C4-2B (cell line): ENCODE results near the gene PCNX1.

Experiments
- ZFX ChIP-seq: fragments of 450-650 bp; IDR thresholded peaks from 2 replicates; pipeline ENCODE4 v1.6.1; 2017
- TF ChIP-seq, protein P1 (sequence below): fragments of 450-650 bp; conservative IDR thresholded peaks from 2 replicates; pipeline ENCODE4 v1.5.1; 2017; ENCODE audit warnings: mild to moderate bottlenecking

DNA sequence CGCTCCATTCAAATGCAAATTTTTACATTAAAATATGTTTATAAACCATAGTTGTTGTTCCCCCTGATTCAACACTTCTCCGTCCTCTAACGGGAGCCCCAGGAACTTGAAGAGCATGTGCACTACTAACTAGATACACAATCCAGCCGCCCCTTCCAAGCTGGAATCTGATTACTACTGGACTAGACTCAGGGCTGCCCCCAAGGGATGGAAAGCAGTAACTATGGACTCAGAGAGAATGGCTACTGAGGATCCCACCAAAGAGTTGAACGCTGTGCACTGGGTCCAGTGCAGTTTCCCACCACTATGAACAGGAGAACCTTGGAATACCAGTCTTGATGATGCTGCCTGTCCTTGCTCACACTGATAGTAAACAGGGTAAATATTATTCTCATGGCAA, 48.6 kb upstream of the PCNX1 start:
- TF ChIP-seq, protein P1, sequence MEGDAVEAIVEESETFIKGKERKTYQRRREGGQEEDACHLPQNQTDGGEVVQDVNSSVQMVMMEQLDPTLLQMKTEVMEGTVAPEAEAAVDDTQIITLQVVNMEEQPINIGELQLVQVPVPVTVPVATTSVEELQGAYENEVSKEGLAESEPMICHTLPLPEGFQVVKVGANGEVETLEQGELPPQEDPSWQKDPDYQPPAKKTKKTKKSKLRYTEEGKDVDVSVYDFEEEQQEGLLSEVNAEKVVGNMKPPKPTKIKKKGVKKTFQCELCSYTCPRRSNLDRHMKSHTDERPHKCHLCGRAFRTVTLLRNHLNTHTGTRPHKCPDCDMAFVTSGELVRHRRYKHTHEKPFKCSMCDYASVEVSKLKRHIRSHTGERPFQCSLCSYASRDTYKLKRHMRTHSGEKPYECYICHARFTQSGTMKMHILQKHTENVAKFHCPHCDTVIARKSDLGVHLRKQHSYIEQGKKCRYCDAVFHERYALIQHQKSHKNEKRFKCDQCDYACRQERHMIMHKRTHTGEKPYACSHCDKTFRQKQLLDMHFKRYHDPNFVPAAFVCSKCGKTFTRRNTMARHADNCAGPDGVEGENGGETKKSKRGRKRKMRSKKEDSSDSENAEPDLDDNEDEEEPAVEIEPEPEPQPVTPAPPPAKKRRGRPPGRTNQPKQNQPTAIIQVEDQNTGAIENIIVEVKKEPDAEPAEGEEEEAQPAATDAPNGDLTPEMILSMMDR, result 0 out of 2 replicates have a peak, but pooled peaks have one; percentile 7
- TF ChIP-seq ZFX, result no peak
